WTC11 (cell line): ENCODE measurements around the gene VDR. TPM values are rescaled to one million over a fixed set of nuclear protein-coding genes. Genes with fewer than 3 reads are reported as not detected.

Experiments used
- ATAC-seq: fragments of 200-7000 bp; cut with Tn5 transposase; 2 replicates; pipeline ENCODE4 v1.10.0; 2021; ENCODE audit warnings: mild to moderate bottlenecking, moderate library complexity
- CTCF ChIA-PET: fragments of 300-600 bp; sonication (Branson Sonifier 250); formaldehyde crosslinking; loops from one replicate; lab custom pipeline; 2021; ENCODE audit warnings: antibody characterized with exemption; lab: Charles Lee
- POLR2A ChIA-PET: fragments of 350-600 bp; sonication (Branson Sonifier 250); formaldehyde crosslinking; loops from one replicate; lab custom pipeline; 2021; ENCODE audit warnings: antibody characterized with exemption; lab: Charles Lee
- DNase-seq: peaks from one replicate; pipeline ENCODE4 v3.0.0; 2021; ENCODE audit warnings: low spot score
- H3K27ac Mint-ChIP-seq: 2 replicates; pipeline ENCODE4 v1.8.0; 2021; ENCODE audit warnings: mixed read lengths
- H3K27me3 Mint-ChIP-seq: 2 replicates; pipeline ENCODE4 v1.8.0; 2021; ENCODE audit warnings: low read depth, mild to moderate bottlenecking, moderate library complexity, mixed read lengths
- H3K36me3 Mint-ChIP-seq: 2 replicates; pipeline ENCODE4 v1.8.0; 2021; ENCODE audit warnings: mixed read lengths
- H3K4me1 Mint-ChIP-seq: 2 replicates; pipeline ENCODE4 v1.8.0; 2022; ENCODE audit warnings: mixed read lengths
- H3K4me3 Mint-ChIP-seq: 2 replicates; pipeline ENCODE4 v1.8.0; 2021; ENCODE audit warnings: mild to moderate bottlenecking, moderate library complexity, mixed read lengths
- H3K9me3 Mint-ChIP-seq: 2 replicates; pipeline ENCODE4 v1.8.0; 2021; ENCODE audit warnings: mixed read lengths
- ETV6 ChIP-seq: sonication (generic); formaldehyde crosslinking; IDR thresholded peaks from 2 replicates; pipeline ENCODE4 v1.8.1; 2022; ENCODE audit warnings: mild to moderate bottlenecking, missing genetic modification reagents
- GRHL2 ChIP-seq: fragments of 250-450 bp; sonication (Bioruptor Pico); IDR thresholded peaks from 2 replicates; pipeline ENCODE4 v1.8.0; 2022; ENCODE audit warnings: mild to moderate bottlenecking, moderate library complexity; ENCODE audit not compliant: insufficient replicate concordance, severe bottlenecking
- HMGA2 ChIP-seq: fragments of 250-450 bp; sonication (Bioruptor Pico); IDR thresholded peaks from 2 replicates; pipeline ENCODE4 v1.4.0; 2021; ENCODE audit warnings: mild to moderate bottlenecking, moderate library complexity
- NR2C2 ChIP-seq: sonication (generic); formaldehyde crosslinking; IDR thresholded peaks from 2 replicates; pipeline ENCODE4 v1.8.0; 2022; ENCODE audit warnings: mild to moderate bottlenecking, missing genetic modification reagents
- NR3C1 ChIP-seq: sonication (generic); formaldehyde crosslinking; conservative IDR thresholded peaks from 2 replicates; pipeline ENCODE4 v1.8.1; 2023; ENCODE audit warnings: low read depth, mild to moderate bottlenecking, missing genetic modification reagents
- RELA ChIP-seq: sonication (generic); formaldehyde crosslinking; IDR thresholded peaks from 2 replicates; pipeline ENCODE4 v1.8.1; 2022; ENCODE audit warnings: missing genetic modification reagents, mild to moderate bottlenecking, borderline replicate concordance
- ZNF671 ChIP-seq: fragments of 250-450 bp; sonication (Bioruptor Pico); IDR thresholded peaks from 2 replicates; pipeline ENCODE4 v1.8.0; 2021; ENCODE audit warnings: mild to moderate bottlenecking
- total RNA-seq: library from RNA; stranded (reverse); gene quantifications from 3 replicates; pipeline ENCODE4 v1.2.3, GENCODE V29; 2021
- TF ChIP-seq, protein P1 (sequence below): fragments of 250-450 bp; sonication (Bioruptor Pico); conservative IDR thresholded peaks from 2 replicates; pipeline ENCODE4 v1.9.0; 2021; ENCODE audit warnings: mild to moderate bottlenecking
- TF ChIP-seq, protein P2 (sequence below): fragments of 200-600 bp; IDR thresholded peaks from 2 replicates; pipeline ENCODE4 v1.8.0; 2022; ENCODE audit warnings: antibody characterized with exemption
- TF ChIP-seq, protein P3 (sequence below): sonication (generic); formaldehyde crosslinking; IDR thresholded peaks from 2 replicates; pipeline ENCODE4 v1.8.1; 2023; ENCODE audit warnings: mild to moderate bottlenecking, moderate library complexity, missing genetic modification reagents
- TF ChIP-seq, protein P4 (sequence below): sonication (generic); formaldehyde crosslinking; IDR thresholded peaks from 2 replicates; pipeline ENCODE4 v1.8.1; 2022; ENCODE audit warnings: missing genetic modification reagents, borderline replicate concordance
- TF ChIP-seq, protein P5 (sequence below): sonication (generic); formaldehyde crosslinking; IDR thresholded peaks from 2 replicates; pipeline ENCODE4 v1.8.1; 2022; ENCODE audit warnings: mild to moderate bottlenecking, missing genetic modification reagents, moderate library complexity, borderline replicate concordance
- TF ChIP-seq, protein P6 (sequence below): fragments of 250-450 bp; sonication (Bioruptor Pico); IDR thresholded peaks from 2 replicates; pipeline ENCODE4 v1.9.0; 2021; ENCODE audit warnings: moderate library complexity, mild to moderate bottlenecking, inconsistent platforms, borderline replicate concordance
- TF ChIP-seq, protein P7 (sequence below): sonication (generic); formaldehyde crosslinking; IDR thresholded peaks from 2 replicates; pipeline ENCODE4 v1.8.0; 2023; ENCODE audit warnings: mild to moderate bottlenecking, missing genetic modification reagents
- TF ChIP-seq, protein P8 (sequence below): sonication (generic); formaldehyde crosslinking; IDR thresholded peaks from 2 replicates; pipeline ENCODE4 v1.8.1; 2023; ENCODE audit warnings: mild to moderate bottlenecking, missing genetic modification reagents
- TF ChIP-seq, protein P9 (sequence below): sonication (generic); formaldehyde crosslinking; IDR thresholded peaks from 2 replicates; pipeline ENCODE4 v1.8.1; 2022; ENCODE audit warnings: low read depth, mild to moderate bottlenecking, moderate library complexity, missing genetic modification reagents, borderline replicate concordance

Gene VDR
- total RNA-seq, 1 experiment from 2014 or later = 1.3 TPM

DNA sequence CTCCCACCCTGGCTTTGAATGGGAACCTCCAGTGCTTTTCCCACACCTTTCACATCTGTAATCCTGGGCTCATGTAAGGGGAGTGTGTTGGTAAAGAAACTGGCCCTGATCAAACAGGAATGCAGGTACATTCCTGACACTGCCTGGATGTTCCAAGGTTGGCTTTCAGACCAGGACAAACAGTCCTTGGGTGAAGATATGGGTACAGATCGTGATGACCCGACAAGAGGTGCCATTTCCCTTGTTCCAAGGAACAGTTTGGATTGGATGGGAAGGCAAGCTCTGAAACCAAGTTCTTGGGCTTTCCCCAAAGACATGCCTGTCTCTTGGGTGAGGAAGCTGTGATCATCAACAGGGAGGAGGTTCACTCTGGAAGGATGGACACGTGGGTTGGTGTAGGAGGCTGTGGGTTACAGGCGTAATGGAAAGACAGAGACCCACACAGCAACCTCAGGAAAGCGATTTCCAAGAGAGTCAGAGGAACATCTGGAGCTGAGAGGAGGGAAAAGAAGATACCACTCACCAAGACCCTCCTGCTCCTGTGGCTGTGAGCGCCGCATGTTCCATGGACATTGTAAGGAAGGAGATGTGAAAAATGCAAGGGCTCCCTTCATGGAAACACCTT, 26.4 kb downstream of the VDR start:
- peaks cover 3% of the 10 kb centered on the region for H3K27me3 Mint-ChIP-seq
- H3K9me3 Mint-ChIP-seq = no peaks in the 10 kb centered on the region
- CTCF ChIA-PET = interaction anchor here (1.3 to 5.2 kb wide), 2 partner anchors 27 to 71 kb away, joined by 3 to 23 read pairs; partner anchors contain the start of gene VDR
- POLR2A ChIA-PET = no interaction called here
- H3K4me1 Mint-ChIP-seq = peaks cover 16% of the 10 kb centered on the region
- no peak overlapping the region for H3K27ac Mint-ChIP-seq
- H3K4me3 Mint-ChIP-seq = no peak overlapping the region
- H3K36me3 Mint-ChIP-seq = no peaks in the 10 kb centered on the region
- no peak for DNase-seq
- ATAC-seq = no peak
- no peak for TF ChIP-seq RELA (CRISPR knock-in tag)
- TF ChIP-seq, protein P1, sequence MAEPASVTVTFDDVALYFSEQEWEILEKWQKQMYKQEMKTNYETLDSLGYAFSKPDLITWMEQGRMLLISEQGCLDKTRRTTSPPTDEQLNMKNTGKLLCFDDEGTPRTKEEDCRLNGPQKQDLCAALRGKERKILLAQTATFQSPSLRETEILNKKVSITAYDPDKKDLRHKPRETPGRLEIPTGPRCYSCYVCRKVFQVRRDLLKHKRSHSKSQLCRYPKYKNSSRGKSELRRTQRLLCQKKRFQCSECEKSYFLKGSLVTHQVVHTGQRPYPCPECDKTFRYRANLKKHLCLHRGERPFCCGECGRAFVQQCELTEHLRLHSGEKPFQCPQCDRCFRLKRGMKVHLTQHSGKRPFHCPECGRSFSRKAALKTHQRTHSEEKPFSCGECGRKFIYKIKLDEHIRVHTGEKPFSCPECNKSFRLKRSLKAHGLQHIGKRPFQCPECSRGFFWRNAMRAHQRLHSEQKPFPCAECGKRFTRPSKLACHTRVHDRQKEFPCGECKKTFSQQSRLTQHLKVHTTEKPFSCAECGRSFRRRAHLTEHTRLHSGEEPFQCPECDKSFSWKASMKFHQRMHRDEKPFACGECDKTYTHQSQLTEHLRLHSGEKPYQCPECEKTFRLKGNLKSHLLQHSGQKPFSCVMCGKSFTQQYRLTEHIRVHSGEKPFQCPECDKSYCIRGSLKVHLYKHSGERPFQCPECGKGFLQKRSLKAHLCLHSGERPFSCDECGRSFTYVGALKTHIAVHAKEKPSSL = no peak
- TF ChIP-seq, protein P2, sequence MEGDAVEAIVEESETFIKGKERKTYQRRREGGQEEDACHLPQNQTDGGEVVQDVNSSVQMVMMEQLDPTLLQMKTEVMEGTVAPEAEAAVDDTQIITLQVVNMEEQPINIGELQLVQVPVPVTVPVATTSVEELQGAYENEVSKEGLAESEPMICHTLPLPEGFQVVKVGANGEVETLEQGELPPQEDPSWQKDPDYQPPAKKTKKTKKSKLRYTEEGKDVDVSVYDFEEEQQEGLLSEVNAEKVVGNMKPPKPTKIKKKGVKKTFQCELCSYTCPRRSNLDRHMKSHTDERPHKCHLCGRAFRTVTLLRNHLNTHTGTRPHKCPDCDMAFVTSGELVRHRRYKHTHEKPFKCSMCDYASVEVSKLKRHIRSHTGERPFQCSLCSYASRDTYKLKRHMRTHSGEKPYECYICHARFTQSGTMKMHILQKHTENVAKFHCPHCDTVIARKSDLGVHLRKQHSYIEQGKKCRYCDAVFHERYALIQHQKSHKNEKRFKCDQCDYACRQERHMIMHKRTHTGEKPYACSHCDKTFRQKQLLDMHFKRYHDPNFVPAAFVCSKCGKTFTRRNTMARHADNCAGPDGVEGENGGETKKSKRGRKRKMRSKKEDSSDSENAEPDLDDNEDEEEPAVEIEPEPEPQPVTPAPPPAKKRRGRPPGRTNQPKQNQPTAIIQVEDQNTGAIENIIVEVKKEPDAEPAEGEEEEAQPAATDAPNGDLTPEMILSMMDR = no peak
- TF ChIP-seq, protein P3, sequence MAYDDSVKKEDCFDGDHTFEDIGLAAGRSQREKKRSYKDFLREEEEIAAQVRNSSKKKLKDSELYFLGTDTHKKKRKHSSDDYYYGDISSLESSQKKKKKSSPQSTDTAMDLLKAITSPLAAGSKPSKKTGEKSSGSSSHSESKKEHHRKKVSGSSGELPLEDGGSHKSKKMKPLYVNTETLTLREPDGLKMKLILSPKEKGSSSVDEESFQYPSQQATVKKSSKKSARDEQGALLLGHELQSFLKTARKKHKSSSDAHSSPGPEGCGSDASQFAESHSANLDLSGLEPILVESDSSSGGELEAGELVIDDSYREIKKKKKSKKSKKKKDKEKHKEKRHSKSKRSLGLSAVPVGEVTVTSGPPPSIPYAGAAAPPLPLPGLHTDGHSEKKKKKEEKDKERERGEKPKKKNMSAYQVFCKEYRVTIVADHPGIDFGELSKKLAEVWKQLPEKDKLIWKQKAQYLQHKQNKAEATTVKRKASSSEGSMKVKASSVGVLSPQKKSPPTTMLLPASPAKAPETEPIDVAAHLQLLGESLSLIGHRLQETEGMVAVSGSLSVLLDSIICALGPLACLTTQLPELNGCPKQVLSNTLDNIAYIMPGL = no peak
- TF ChIP-seq, protein P4, sequence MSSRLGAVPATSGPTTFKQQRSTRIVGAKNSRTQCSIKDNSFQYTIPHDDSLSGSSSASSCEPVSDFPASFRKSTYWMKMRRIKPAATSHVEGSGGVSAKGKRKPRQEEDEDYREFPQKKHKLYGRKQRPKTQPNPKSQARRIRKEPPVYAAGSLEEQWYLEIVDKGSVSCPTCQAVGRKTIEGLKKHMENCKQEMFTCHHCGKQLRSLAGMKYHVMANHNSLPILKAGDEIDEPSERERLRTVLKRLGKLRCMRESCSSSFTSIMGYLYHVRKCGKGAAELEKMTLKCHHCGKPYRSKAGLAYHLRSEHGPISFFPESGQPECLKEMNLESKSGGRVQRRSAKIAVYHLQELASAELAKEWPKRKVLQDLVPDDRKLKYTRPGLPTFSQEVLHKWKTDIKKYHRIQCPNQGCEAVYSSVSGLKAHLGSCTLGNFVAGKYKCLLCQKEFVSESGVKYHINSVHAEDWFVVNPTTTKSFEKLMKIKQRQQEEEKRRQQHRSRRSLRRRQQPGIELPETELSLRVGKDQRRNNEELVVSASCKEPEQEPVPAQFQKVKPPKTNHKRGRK = no peak
- TF ChIP-seq, protein P5, sequence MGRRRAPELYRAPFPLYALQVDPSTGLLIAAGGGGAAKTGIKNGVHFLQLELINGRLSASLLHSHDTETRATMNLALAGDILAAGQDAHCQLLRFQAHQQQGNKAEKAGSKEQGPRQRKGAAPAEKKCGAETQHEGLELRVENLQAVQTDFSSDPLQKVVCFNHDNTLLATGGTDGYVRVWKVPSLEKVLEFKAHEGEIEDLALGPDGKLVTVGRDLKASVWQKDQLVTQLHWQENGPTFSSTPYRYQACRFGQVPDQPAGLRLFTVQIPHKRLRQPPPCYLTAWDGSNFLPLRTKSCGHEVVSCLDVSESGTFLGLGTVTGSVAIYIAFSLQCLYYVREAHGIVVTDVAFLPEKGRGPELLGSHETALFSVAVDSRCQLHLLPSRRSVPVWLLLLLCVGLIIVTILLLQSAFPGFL (CRISPR knock-in tag) = no peak
- TF ChIP-seq, protein P6, sequence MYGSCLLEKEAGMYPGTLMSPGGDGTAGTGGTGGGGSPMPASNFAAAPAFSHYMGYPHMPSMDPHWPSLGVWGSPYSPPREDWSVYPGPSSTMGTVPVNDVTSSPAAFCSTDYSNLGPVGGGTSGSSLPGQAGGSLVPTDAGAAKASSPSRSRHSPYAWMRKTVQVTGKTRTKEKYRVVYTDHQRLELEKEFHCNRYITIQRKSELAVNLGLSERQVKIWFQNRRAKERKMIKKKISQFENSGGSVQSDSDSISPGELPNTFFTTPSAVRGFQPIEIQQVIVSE (CRISPR knock-in tag) = no peak
- TF ChIP-seq, protein P7, sequence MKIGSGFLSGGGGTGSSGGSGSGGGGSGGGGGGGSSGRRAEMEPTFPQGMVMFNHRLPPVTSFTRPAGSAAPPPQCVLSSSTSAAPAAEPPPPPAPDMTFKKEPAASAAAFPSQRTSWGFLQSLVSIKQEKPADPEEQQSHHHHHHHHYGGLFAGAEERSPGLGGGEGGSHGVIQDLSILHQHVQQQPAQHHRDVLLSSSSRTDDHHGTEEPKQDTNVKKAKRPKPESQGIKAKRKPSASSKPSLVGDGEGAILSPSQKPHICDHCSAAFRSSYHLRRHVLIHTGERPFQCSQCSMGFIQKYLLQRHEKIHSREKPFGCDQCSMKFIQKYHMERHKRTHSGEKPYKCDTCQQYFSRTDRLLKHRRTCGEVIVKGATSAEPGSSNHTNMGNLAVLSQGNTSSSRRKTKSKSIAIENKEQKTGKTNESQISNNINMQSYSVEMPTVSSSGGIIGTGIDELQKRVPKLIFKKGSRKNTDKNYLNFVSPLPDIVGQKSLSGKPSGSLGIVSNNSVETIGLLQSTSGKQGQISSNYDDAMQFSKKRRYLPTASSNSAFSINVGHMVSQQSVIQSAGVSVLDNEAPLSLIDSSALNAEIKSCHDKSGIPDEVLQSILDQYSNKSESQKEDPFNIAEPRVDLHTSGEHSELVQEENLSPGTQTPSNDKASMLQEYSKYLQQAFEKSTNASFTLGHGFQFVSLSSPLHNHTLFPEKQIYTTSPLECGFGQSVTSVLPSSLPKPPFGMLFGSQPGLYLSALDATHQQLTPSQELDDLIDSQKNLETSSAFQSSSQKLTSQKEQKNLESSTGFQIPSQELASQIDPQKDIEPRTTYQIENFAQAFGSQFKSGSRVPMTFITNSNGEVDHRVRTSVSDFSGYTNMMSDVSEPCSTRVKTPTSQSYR (CRISPR knock-in tag) = no peak
- TF ChIP-seq, all 79 proteins: peak for 0

DNA sequence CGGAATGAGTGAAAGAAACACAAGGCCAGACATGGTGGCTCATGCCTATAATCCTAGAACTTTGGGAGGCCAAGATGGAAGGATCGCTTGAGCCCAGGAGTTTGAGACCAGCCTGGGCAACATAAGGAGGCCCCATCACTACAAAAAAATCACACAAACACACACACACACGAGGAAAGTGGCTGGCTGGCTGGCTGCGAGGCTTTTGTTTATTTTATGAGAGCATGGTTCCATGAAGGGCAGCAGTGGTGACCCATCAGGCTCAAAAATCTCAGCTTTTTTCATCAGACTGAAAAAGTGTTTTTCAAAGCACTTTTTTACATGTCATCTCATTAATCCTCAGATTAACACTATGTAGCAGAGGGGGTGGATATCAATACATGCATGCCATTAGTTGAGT, 27.7 kb downstream of the VDR start:
- DNase-seq (no peak), ATAC-seq (no peak)
- H3K36me3 Mint-ChIP-seq = no peaks in the 10 kb centered on the region
- H3K4me3 Mint-ChIP-seq = no peak overlapping the region
- ChIA-PET POLR2A (no interaction called here), CTCF (no interaction called here)
- TF ChIP-seq, protein P8, sequence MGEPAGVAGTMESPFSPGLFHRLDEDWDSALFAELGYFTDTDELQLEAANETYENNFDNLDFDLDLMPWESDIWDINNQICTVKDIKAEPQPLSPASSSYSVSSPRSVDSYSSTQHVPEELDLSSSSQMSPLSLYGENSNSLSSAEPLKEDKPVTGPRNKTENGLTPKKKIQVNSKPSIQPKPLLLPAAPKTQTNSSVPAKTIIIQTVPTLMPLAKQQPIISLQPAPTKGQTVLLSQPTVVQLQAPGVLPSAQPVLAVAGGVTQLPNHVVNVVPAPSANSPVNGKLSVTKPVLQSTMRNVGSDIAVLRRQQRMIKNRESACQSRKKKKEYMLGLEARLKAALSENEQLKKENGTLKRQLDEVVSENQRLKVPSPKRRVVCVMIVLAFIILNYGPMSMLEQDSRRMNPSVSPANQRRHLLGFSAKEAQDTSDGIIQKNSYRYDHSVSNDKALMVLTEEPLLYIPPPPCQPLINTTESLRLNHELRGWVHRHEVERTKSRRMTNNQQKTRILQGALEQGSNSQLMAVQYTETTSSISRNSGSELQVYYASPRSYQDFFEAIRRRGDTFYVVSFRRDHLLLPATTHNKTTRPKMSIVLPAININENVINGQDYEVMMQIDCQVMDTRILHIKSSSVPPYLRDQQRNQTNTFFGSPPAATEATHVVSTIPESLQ (CRISPR knock-in tag) = no peak
- TF ChIP-seq ZNF671 (CRISPR knock-in tag) (no peak), HMGA2 (no peak), NR3C1 (no peak), ETV6 (no peak), NR2C2 (CRISPR knock-in tag) (no peak), GRHL2 (no peak)
- TF ChIP-seq, protein P9, sequence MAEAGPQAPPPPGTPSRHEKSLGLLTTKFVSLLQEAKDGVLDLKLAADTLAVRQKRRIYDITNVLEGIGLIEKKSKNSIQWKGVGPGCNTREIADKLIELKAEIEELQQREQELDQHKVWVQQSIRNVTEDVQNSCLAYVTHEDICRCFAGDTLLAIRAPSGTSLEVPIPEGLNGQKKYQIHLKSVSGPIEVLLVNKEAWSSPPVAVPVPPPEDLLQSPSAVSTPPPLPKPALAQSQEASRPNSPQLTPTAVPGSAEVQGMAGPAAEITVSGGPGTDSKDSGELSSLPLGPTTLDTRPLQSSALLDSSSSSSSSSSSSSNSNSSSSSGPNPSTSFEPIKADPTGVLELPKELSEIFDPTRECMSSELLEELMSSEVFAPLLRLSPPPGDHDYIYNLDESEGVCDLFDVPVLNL = no peak
- H3K27me3 Mint-ChIP-seq = peaks cover 3% of the 10 kb centered on the region
- H3K27ac Mint-ChIP-seq = no peak overlapping the region
- peaks cover 10% of the 10 kb centered on the region for H3K4me1 Mint-ChIP-seq
- no peaks in the 10 kb centered on the region for H3K9me3 Mint-ChIP-seq
